SU-DHL-6 (cell line): ENCODE results near the gene CD38.

Experiments used
- CTCF ChIP-seq: fragments of 200-600 bp; sonication (generic); IDR thresholded peaks from one replicate; pipeline ENCODE4 v1.5.1; 2017; ENCODE audit warnings: antibody characterized with exemption, mild to moderate bottlenecking, low read length, moderate library complexity; ENCODE audit not compliant: insufficient read depth, poor library complexity, severe bottlenecking
- EZH2phosphoT487 ChIP-seq: fragments of 200-600 bp; sonication (generic), shearing (Covaris generic); conservative IDR thresholded peaks from 2 replicates; pipeline ENCODE4 v1.6.1; 2018; ENCODE audit warnings: mild to moderate bottlenecking, antibody characterized with exemption, low read length, moderate library complexity, mixed read lengths

- TF ChIP-seq CTCF: no peak
- no peak for TF ChIP-seq EZH2phosphoT487
These were observed 8.6 kb downstream of the CD38 start for GRCh38 chr4:15786743-15787142.
